Tibial nerve (tissue), 4 donors: Measurements from ENCODE around the gene CELSR1. TPM values are rescaled to one million over a fixed set of nuclear protein-coding genes. Genes with fewer than 3 reads are reported as not detected.

Experiments used
- DNase-seq, 2 donors: peaks; one replicate each; pipeline ENCODE4 v3.0.0-alpha.2; 2019; ENCODE audit warnings: low spot score in 2 of 2
- H3K27ac ChIP-seq, 4 donors: fragments of 200-600 bp; sonication (generic) in 3 of 4; one replicate each; pipeline ENCODE4 v1.5.1; 2017 to 2019; ENCODE audit warnings: mild to moderate bottlenecking in 1 of 4
- H3K27me3 ChIP-seq, 2 donors: fragments of 200-600 bp; sonication (generic) in 1 of 2; one replicate each; pipeline versions ENCODE4 v1.5.1 to v1.6.0; 2017 to 2019
- H3K36me3 ChIP-seq, 3 donors: fragments of 200-600 bp; sonication (generic); one replicate each; pipeline ENCODE4 v1.5.1; 2018 to 2019
- H3K4me1 ChIP-seq, 4 donors: fragments of 200-600 bp; sonication (generic) in 3 of 4; one replicate each; pipeline ENCODE4 v1.5.1; 2017 to 2019
- H3K4me3 ChIP-seq, 4 donors: fragments of 200-600 bp; sonication (generic) in 3 of 4; one replicate each; pipeline ENCODE4 v1.5.1; 2017 to 2019; ENCODE audit warnings: mild to moderate bottlenecking in 1 of 4, moderate library complexity in 1 of 4
- H3K9me3 ChIP-seq, 4 donors: fragments of 200-600 bp; sonication (generic) in 3 of 4; one replicate each; pipeline ENCODE4 v1.5.1; 2017 to 2019
- CTCF ChIP-seq, 5 experiments: fragments of 200-600 bp in 3 of 5; fragments of 450-650 bp in 2 of 5; sonication (generic) in 3 of 5; IDR thresholded peaks; one replicate each; pipeline ENCODE4 v1.5.1; 2016 to 2019; ENCODE audit warnings: antibody characterized with exemption in 5 of 5, mild to moderate bottlenecking in 3 of 5, moderate library complexity in 2 of 5
- EP300 ChIP-seq, 2 donors: sonication (generic); formaldehyde crosslinking; IDR thresholded peaks; one replicate each; pipeline ENCODE4 v1.6.1; 2017; ENCODE audit warnings: antibody characterized with exemption in 2 of 2, mild to moderate bottlenecking in 1 of 2
- POLR2A ChIP-seq, 2 donors: fragments of 450-650 bp; IDR thresholded peaks; one replicate each; pipeline ENCODE4 v1.6.1; 2017; ENCODE audit warnings: antibody characterized with exemption in 2 of 2, mild to moderate bottlenecking in 2 of 2, moderate library complexity in 2 of 2
- WGBS, 2 donors: methylation state at CpG; one replicate each; pipeline ENCODE4 v1.1.5; 2018; 5-methylcytosine and 5-hydroxymethylcytosine counted together
- total RNA-seq, 4 donors: library from RNA; depleted of rRNA; stranded (reverse); fragments of >200 nt; gene quantifications; one replicate each; pipeline ENCODE4 v1.1.0, GENCODE V29; 2016

CELSR1 gene
- total RNA-seq, 4 donors from 2014 or later = 1.0 to 5.9 (median 2.6) TPM

- H3K27me3 ChIP-seq = no peaks in the 10 kb centered on the region
- no peak overlapping the region for H3K4me3 ChIP-seq
- 70 to 75% methylated on average over 2 to 11 of the region's 11 CpGs for WGBS, 2 donors
- peaks cover 0 to 9% (median 0%) of the 10 kb centered on the region in 4 donors for H3K9me3 ChIP-seq
- TF ChIP-seq CTCF (IDR thresholded peaks at IDR 0.05) = no peak
- TF ChIP-seq POLR2A (IDR thresholded peaks at IDR 0.05) = no peak
- TF ChIP-seq EP300 (IDR thresholded peaks at IDR 0.05) = no peak
- DNase-seq = no peak
- no peaks in the 10 kb centered on the region for H3K4me1 ChIP-seq
- no peaks in the 10 kb centered on the region for H3K36me3 ChIP-seq
- no peak overlapping the region for H3K27ac ChIP-seq
These were observed 116.2 kb downstream of the CELSR1 start for GRCh38 chr22:46421267-46421666.

GRCh38 chr22:46419754-46420571 is 117.5 kb downstream of the CELSR1 start:
- no peaks in the 10 kb centered on the region for H3K27me3 ChIP-seq
- no peak overlapping the region for H3K4me3 ChIP-seq
- no peak overlapping the region for H3K27ac ChIP-seq
- no peaks in the 10 kb centered on the region for H3K9me3 ChIP-seq
- 94% methylated on average over 27 of the region's 27 CpGs for WGBS, 2 donors
- no peaks in the 10 kb centered on the region for H3K4me1 ChIP-seq
- DNase-seq = no peak
- TF ChIP-seq CTCF (IDR thresholded peaks at IDR 0.05) (no peak), POLR2A (IDR thresholded peaks at IDR 0.05) (no peak), EP300 (IDR thresholded peaks at IDR 0.05) (no peak)
- H3K36me3 ChIP-seq = no peaks in the 10 kb centered on the region

- no peaks in the 10 kb centered on the region for H3K36me3 ChIP-seq
- no peaks in the 10 kb centered on the region for H3K4me1 ChIP-seq
- no peak for DNase-seq
- H3K27me3 ChIP-seq = no peaks in the 10 kb centered on the region
- H3K9me3 ChIP-seq = no peaks in the 10 kb centered on the region
- no peak overlapping the region for H3K4me3 ChIP-seq
- no peak overlapping the region for H3K27ac ChIP-seq
- WGBS, 2 donors = 40 to 46% methylated on average over 10 to 11 of the region's 11 CpGs
- TF ChIP-seq EP300 (IDR thresholded peaks at IDR 0.05) (no peak), CTCF (IDR thresholded peaks at IDR 0.05) (no peak), POLR2A (IDR thresholded peaks at IDR 0.05) (no peak)
These were observed 118.6 kb downstream of the CELSR1 start for GRCh38 chr22:46418827-46419226.

GRCh38 chr22:46417769-46418168 is 119.7 kb downstream of the CELSR1 start:
- no peak overlapping the region for H3K27ac ChIP-seq
- H3K9me3 ChIP-seq = no peaks in the 10 kb centered on the region
- no peaks in the 10 kb centered on the region for H3K4me1 ChIP-seq
- H3K27me3 ChIP-seq = no peaks in the 10 kb centered on the region
- no peak for DNase-seq
- 57 to 69% methylated on average over 6 to 7 of the region's 7 CpGs for WGBS, 2 donors
- TF ChIP-seq POLR2A (IDR thresholded peaks at IDR 0.05) (no peak), CTCF (IDR thresholded peaks at IDR 0.05) (no peak), EP300 (IDR thresholded peaks at IDR 0.05) (no peak)
- H3K4me3 ChIP-seq = no peak overlapping the region
- no peaks in the 10 kb centered on the region for H3K36me3 ChIP-seq

- 71 to 72% methylated on average over 22 to 23 of the region's 24 CpGs for WGBS, 2 donors
- TF ChIP-seq EP300 (IDR thresholded peaks at IDR 0.05) = no peak
- TF ChIP-seq POLR2A (IDR thresholded peaks at IDR 0.05) = no peak
- TF ChIP-seq CTCF (IDR thresholded peaks at IDR 0.05) = no peak
These were observed 120.4 kb downstream of the CELSR1 start for GRCh38 chr22:46416891-46417580.

More at GRCh38 chr22:46416891-46417580, 120.4 kb downstream of the CELSR1 start:
- Histone ChIP-seq H3K27me3 (no peaks in the 10 kb centered on the region), H3K4me3 (no peak overlapping the region), H3K36me3 (no peaks in the 10 kb centered on the region), H3K4me1 (no peaks in the 10 kb centered on the region), H3K27ac (no peak overlapping the region), H3K9me3 (no peaks in the 10 kb centered on the region)
- no peak for DNase-seq
